ENCODE measurements around the gene FSIP1.

FSIP1 gene

GRCh38 chr15:39587731-39588530 is 194.7 kb downstream of the FSIP1 start:
- in situ Hi-C loops (cut with MboI; ENCODE audit: low sequenced_read_pairs) = loop anchor here (10.0 to 25.0 kb wide), 2 partner anchors 273 to 426 kb away; no protein-coding TSS in a partner anchor

GRCh38 chr15:39587096-39587721 is 195.4 kb downstream of the FSIP1 start:
- in situ Hi-C loops (cut with MboI; ENCODE audit: low sequenced_read_pairs) = loop anchor here (10.0 to 25.0 kb wide), 2 partner anchors 272 to 425 kb away; no protein-coding TSS in a partner anchor

- in situ Hi-C loops (cut with MboI; ENCODE audit: low sequenced_read_pairs) = loop anchor here (10.0 to 25.0 kb wide), 2 partner anchors 272 to 424 kb away; no protein-coding TSS in a partner anchor
Measured at GRCh38 chr15:39586387-39587095, 196.1 kb downstream of the FSIP1 start.

- in situ Hi-C loops (cut with MboI; ENCODE audit: low sequenced_read_pairs) = loop anchor here (10.0 to 25.0 kb wide), 2 partner anchors 271 to 424 kb away; no protein-coding TSS in a partner anchor
Measured at GRCh38 chr15:39585871-39586301, 196.8 kb downstream of the FSIP1 start.

- in situ Hi-C loops (cut with MboI; ENCODE audit: low sequenced_read_pairs) = loop anchor here (10.0 to 25.0 kb wide), 2 partner anchors 271 to 423 kb away; no protein-coding TSS in a partner anchor
Measured at GRCh38 chr15:39585389-39585841, 197.2 kb downstream of the FSIP1 start.

GRCh38 chr15:39584662-39585388 is 197.8 kb downstream of the FSIP1 start:
- in situ Hi-C loops (cut with MboI; ENCODE audit: low sequenced_read_pairs) = loop anchor here (10.0 to 25.0 kb wide), 2 partner anchors 270 to 423 kb away; no protein-coding TSS in a partner anchor

GRCh38 chr15:39584266-39584659 is 198.4 kb downstream of the FSIP1 start:
- in situ Hi-C loops (cut with MboI; ENCODE audit: low sequenced_read_pairs) = loop anchor here (10.0 to 25.0 kb wide), 2 partner anchors 269 to 422 kb away; no protein-coding TSS in a partner anchor

GRCh38 chr15:39583596-39584265 is 198.9 kb downstream of the FSIP1 start:
- in situ Hi-C loops (cut with MboI; ENCODE audit: low sequenced_read_pairs) = loop anchor here (10.0 to 25.0 kb wide), 2 partner anchors 269 to 421 kb away; no protein-coding TSS in a partner anchor

GRCh38 chr15:39582977-39583595 is 199.6 kb downstream of the FSIP1 start:
- in situ Hi-C loops (cut with MboI; ENCODE audit: low sequenced_read_pairs) = loop anchor here (10.0 to 25.0 kb wide), 2 partner anchors 268 to 421 kb away; no protein-coding TSS in a partner anchor

- in situ Hi-C loops (cut with MboI; ENCODE audit: low sequenced_read_pairs) = loop anchor here (10.0 to 25.0 kb wide), 2 partner anchors 268 to 420 kb away; no protein-coding TSS in a partner anchor
Measured at GRCh38 chr15:39582286-39582976, 200.2 kb downstream of the FSIP1 start.

GRCh38 chr15:39581793-39582285 is 200.8 kb downstream of the FSIP1 start:
- in situ Hi-C loops (cut with MboI; ENCODE audit: low sequenced_read_pairs) = loop anchor here (10.0 to 25.0 kb wide), 2 partner anchors 267 to 420 kb away; no protein-coding TSS in a partner anchor

- in situ Hi-C loops (cut with MboI; ENCODE audit: low sequenced_read_pairs) = loop anchor here (10.0 to 25.0 kb wide), 2 partner anchors 267 to 419 kb away; no protein-coding TSS in a partner anchor
Measured at GRCh38 chr15:39581242-39581792, 201.3 kb downstream of the FSIP1 start.

- in situ Hi-C loops (cut with MboI; ENCODE audit: low sequenced_read_pairs) = loop anchor here (10.0 to 25.0 kb wide), 2 partner anchors 266 to 418 kb away; no protein-coding TSS in a partner anchor
Measured at GRCh38 chr15:39580485-39581241, 202.0 kb downstream of the FSIP1 start, which contains the start of gene THBS1. Gene THBS1, plus strand, starts transcription at chr15:39581079. Its CDS starts 779 bp downstream, at chr15:39581858.

GRCh38 chr15:39580117-39580484 is 202.5 kb downstream of the FSIP1 start:
- in situ Hi-C loops (cut with MboI; ENCODE audit: low sequenced_read_pairs) = loop anchor here (10.0 to 25.0 kb wide), 2 partner anchors 265 to 418 kb away; no protein-coding TSS in a partner anchor

- in situ Hi-C loops (cut with MboI; ENCODE audit: low sequenced_read_pairs) = loop anchor here (5.0 to 25.0 kb wide), 3 partner anchors 107 to 417 kb away; no protein-coding TSS in a partner anchor
Measured at GRCh38 chr15:39579487-39580116, 203.0 kb downstream of the FSIP1 start.
